GM18909 (cell line): ENCODE data around the gene PROK2.

Source experiments
- ATAC-seq: cut with Tn5 transposase; IDR thresholded peaks from one replicate; pipeline ENCODE4 v1.9.1; 2021; ENCODE audit warnings: mild to moderate bottlenecking; ENCODE audit not compliant: unreplicated experiment, poor library complexity

PROK2 gene

DNA sequence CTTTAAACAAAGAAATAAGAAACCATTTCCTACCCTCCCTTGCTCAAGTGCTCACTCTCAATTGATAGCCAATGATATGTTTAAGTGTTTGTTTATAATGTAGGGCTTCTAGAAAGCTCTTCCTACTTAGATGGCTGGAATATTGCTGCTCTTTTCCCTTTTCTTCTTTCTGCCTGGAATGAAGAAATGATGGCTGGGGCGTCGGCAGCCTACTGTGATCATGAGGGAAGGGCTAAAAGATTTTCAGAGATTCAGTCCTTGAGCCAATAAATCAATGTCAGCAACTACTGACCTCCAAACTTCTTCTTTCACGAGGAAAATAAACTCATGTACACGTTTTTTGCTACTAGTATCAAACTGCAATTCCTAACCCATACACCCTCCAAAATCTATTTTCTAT lies 33.3 kb downstream of the PROK2 start:
- ATAC-seq, result no peak

DNA sequence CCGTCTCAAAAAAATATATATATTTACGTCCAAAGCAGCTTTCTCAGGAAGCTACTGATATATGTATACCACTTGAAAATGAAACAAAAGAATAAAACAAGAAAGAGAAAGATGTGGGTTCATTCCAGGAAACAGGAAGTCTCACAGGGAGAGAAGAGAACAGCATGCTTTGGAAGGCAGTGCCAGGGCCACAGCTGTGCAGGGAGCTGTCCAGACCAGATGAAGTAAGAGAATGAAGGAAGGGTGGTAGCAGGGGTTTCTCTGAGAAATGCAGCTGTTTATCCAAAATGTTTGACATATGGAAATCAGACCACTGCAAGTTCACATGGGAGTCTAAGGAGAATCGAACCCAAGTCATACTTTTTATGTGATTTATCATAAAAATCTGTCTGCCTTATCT lies 40.2 kb downstream of the PROK2 start:
- no peak for ATAC-seq

DNA sequence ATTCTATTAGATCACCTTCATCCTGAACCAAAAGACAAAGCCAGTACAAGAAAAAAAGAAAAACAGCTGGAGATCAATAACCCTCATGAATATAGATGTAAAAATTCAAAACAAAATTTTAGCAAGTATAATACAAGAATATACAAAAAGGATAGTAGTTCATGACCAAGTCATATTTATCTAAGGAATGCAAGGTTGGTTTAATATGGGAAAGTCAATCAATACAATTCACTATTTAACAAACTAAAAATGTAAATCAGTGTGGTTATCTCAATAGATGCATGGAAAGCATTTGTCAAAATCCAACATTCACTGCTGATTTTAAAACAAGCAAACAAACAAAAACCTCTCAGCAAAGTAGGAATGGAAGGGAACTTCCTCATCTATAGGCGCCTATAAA lies 42.3 kb downstream of the PROK2 start:
- ATAC-seq, result no peak

DNA sequence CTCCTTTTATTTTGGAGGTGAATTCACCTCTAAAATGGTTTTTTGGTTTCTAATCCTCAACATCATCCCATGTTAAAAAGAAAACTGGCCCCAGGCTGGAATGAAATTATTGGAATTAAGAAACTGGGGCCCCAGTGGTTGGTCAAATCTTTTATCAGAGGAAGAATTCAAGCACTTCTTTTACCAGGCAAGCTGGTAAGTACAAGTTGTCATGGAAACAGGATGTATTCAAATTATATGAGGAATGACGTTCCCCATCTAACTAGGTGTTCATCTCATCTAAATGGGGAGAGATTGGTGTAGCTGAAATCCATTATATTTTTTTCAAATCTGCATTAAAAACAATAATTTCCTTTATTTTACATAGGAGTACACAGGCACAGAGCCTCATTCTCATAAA lies 50.1 kb downstream of the PROK2 start:
- no peak for ATAC-seq

DNA sequence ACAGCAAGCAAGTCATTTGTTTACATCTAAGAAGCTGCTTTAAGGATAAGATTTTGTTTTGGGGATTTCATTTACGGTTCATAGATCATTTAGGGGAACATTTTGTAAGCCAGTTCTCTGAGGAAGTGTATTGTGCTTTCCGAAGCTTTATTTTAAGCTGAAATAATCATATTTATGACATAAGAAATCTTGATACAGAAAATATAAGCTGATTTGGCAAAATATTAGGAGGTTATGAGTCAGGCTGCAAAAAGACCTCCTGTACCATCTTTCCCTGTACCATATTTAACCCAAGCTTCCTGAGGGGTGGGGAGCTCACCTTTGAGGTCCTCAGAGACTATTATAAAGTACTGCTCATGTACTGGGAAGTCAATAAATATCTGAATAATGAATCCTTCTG lies 51.6 kb downstream of the PROK2 start:
- ATAC-seq, result no peak

DNA sequence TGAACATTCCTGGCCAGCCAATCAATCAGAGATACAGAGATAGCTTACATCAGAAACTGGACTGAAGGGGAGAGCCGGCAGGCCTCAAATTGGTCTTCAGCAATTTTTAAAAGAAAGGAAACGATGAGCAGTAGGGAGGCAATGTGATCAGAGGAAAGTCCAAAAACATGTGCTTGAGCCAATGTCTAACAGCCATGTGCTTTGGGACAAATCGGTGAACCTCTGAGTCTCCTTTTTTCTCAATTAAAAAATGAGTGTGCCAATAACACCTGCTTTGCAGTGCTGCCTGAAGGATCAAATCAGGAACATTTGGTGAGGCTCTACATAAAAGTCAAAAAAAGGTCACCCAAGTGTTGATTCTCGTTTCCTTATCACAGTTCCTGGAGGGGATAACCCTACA lies 52.3 kb downstream of the PROK2 start:
- ATAC-seq, result no peak

DNA sequence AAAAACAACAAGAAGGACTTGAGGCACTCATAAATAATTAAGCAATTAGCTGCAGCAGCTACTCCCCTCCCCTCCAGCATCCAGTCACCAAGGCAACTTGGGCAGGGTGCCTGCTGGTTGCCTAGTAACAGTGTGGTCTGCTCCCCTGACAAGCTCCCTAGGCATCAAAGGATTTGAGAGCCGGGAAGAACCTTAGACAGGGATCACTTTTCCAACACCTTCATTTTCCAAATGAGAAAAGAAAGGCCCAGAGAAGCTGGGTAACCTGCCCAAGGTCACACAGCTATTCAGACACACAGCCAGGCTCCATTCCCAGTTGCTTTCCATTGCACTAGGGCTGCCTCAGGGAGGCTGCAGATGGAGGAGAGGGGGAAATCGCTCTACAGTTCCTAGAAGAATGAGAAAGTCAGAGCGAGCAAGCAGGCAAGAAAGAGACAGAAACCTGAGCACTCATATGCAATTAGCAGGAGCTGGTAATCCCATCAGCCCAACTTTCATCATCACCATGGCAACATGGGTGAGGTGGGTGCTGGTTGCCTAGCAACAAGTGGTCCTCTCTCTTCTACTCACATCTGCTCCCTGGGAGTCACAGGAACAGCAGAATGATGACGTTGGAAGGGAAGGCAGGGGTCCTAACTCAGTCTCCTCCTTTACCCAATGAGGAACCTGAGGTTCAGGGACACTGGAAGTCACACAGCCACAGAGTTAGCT lies 56.2 kb downstream of the PROK2 start:
- ATAC-seq, result no peak

DNA sequence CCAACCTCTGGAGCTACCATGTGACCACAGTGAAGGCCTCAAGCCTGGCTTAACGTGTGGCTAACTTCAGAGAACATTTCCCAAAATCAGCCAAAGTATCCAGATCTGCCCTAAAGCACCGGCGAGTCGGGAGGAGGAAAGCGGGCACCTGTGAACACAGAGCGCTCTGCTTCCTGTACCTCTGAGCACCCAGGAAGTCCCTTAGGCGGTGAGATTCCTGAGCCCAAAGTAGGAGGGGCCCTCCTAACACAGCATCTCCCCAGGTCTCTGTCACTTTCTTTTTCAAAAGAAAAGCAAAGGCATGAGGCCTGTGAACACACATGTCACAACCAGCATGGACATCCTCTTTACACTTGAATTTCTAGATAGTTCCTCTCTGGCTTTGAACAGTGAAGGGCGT lies 58.8 kb downstream of the PROK2 start:
- no peak for ATAC-seq

DNA sequence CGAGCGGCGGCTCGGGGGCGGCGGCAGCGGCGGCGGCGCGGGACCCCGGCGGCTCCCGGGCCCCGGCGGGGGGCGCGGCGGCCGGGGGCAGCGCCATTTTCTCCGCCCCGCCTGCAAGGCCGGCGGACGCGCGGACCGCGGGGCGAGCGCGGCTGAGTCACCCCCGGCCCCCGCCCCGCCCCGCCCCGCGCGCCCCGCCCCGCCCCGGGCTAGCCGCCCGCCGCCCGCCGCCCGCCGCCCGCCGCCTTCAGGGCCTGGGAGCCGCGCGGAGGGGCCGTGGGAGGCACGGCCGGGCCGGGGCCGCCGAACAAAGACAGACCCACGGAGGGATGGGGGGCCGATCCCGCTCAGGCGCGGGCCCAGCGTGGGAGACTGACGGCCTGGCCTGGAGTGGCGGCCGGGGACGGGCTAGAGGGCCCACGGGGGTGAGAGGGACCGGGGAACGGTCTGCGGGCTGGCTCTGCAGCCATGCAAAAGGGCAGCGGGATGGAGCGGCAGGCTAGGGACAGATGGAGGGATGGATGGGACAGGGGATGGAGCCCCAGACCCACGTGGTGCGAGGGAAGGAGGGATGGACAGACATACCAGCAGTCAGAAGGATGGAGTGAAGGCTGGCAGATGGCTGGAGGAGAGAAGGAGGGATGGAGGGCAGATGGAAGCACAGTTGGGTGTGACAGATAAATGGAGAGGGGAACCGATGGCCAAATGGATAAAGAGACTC lies 59.5 kb downstream of the PROK2 start, which contains the start of gene EIF4E3:
Gene EIF4E3, minus strand, starts transcription at position 132 of the 721 bp plus-strand sequence. Its CDS starts 35 bp downstream, at position 97.
- peak; percentile 40 for ATAC-seq

DNA sequence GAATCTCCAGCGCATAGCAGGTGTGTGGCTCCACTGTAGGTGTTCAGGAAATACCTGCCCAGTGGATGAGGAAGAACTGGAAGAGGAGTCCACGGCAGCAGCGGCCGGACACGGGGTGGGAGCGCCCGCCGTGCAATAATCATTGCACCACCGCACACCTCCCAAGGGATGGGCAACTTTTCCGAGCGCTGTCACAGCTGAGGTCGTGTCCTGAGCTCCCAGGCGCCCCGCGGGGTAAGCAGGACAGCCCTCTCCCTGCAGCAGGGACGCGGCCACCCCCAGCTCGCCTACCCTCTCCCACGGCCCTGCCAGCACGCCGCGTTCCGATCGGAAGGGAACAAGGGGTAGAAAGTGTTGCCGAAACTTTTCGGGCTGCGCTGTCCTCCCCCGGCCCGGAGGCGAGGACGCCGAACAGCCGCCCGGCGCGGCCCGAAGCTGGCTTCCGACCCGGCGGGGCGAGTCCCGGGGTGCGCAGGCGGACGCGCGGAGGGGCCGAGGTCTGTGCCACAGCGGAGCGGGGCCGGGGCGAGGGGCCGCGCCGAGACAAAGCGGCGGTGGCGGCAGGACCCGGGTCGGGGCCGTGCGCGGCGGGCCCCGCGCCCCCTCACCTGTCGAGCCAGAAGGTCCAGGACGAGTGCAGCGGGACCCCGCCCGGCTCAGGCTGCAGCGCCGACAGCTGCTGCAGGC lies 60.2 kb downstream of the PROK2 start:
- ATAC-seq, result peak; percentile 47

DNA sequence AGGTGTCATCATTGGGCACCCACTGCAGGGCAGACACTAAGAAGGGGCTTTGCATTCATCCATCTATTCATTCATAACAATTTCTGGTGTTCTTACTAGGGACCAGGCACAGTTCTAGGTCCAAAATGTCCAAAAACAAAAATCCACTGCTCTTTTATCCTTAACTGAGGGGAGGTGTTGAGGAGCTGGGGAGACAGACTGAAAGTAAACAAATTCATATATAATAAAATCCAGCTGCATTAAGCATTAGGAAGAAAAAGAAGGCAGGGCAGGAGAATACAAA lies 60.8 kb downstream of the PROK2 start:
- ATAC-seq, result no peak

DNA sequence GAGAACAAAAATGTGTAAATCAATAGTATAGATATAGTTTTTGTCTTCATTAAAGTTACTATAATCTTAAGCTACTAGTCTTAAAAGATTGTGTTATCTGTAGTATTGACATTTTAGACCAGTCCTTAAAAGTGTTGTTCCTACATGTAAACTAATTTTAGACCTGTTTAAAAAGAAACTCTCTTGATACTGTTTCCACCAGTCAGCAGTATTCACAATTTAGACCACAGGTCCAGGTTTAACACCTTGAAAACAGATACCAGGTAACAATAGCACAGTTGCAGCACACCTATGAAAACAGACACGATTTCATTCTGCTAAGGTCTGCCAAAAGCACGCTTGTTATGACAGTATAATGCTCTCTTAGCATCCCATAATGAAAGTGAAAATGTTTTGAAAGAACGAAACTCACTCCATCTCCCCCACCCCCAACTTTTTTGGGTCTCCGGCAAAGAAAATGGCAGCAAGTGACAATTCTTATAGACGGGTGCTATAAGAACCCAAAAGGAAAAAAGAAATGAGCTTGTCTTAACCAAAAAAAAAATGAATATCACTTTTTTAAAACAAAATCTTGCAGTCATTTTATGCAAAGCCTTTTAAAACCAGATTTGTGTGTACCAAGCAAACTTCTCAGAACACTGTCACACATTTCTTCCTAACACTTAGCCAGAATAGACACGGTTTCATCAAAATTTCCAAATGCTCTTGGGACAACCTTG lies 61.3 kb downstream of the PROK2 start:
- peak; percentile 45 for ATAC-seq

DNA sequence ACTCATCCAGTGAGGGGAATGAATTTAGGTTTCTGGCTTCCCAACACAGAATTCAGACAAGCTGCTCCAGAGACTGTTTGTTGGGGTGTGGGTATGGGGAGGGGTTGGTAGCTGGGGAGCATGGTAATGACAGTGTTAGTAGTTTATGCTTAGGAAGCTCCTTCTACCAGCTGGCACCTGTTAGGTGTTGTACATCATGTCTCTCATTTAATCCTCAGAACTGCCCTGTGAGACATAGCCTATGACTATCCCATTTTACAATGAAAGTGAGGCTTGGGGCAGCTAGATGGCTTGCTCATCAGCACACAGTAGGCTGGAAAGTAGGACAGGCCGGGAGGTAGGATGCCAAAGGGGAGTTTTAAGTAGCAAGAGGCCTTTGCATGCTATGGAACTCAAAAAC lies 62.3 kb downstream of the PROK2 start:
- ATAC-seq, result no peak
